ENCODE results near the gene CDH4.

CDH4 gene

GRCh38 chr20:61911824-61912223 is 659.8 kb downstream of the CDH4 start:
- no peak overlapping the region for H3K9ac ChIP-seq (ENCODE audit: low read length)
- no peak overlapping the region for H3K4me2 ChIP-seq (ENCODE audit: low read depth, low read length, poor library complexity, severe bottlenecking)
- no peak overlapping the region for H3K27ac ChIP-seq (ENCODE audit: low read depth, low read length)
- H3K79me2 ChIP-seq (ENCODE audit: insufficient read depth, low read length): no peaks in the 10 kb centered on the region
- H3K9me2 ChIP-seq (replicated peaks; ENCODE audit: insufficient read depth, low read length): no peaks in the 10 kb centered on the region
- no peaks in the 10 kb centered on the region for H3K36me3 ChIP-seq (ENCODE audit: low read length)
- H3K4me3 ChIP-seq (ENCODE audit: insufficient read depth, low read length, poor library complexity, severe bottlenecking): no peak overlapping the region
- no peaks in the 10 kb centered on the region for H3K27me3 ChIP-seq (ENCODE audit: low read length)
- no peaks in the 10 kb centered on the region for H3K9me3 ChIP-seq (ENCODE audit: insufficient read depth, low read length)
- no peak overlapping the region for H2AFZ ChIP-seq (ENCODE audit: low read depth, low read length, severe bottlenecking)
- H4K20me1 ChIP-seq (ENCODE audit: low read depth, low read length): no peaks in the 10 kb centered on the region
- H3F3A ChIP-seq (ENCODE audit: insufficient read depth): no peaks in the 10 kb centered on the region
- TF ChIP-seq CTCF (IDR thresholded peaks at IDR 0.05; ENCODE audit: insufficient read depth, low read length, poor library complexity, severe bottlenecking) (no peak), EZH2phosphoT487 (conservative IDR thresholded peaks at IDR 0.05; ENCODE audit: low read length) (no peak)

DNA sequence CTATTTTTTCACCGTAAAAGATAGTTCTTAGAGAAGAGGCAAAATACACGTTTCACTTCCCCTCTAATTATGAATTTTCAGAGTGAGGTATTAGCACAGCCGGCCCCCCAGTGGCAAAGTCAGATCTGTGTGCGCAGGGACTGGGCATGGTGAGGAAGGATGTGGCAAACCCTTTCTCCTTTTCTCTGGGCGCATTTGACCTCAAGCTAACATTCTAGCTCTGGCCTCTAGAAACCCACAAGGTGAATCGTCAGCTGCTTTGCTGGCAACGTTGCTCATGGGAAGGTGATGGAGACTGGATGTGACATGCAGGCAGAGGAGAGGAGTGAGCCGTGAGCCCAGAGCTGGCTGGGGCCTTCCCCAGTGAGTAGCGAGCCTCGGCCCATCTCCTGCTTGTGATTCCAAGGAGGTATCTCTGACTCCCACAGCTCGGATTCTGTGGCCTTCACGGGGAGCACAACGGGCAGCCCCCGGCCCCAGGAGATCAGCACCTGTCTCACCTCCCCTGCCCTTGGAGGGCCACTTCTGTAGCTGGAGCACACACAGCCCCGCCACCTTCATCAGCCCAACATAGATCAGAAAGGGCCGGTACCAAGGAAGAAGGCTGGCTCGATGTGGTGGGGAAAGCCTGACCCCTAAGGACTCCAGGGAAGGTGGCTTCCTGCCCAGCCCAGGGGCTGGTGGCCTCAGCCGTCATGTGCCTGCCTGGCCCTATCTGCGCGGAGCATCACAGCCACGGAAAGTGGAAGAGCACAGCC is 660.8 kb downstream of the CDH4 start:
- Histone ChIP-seq H3K9ac (ENCODE audit: low read length) (no peak overlapping the region), H3K4me3 (ENCODE audit: insufficient read depth, low read length, poor library complexity, severe bottlenecking) (no peak overlapping the region), H3K27ac (ENCODE audit: low read depth, low read length) (no peak overlapping the region), H4K20me1 (ENCODE audit: low read depth, low read length) (no peaks in the 10 kb centered on the region), H3K9me3 (ENCODE audit: insufficient read depth, low read length) (no peaks in the 10 kb centered on the region), H3K4me2 (ENCODE audit: low read depth, low read length, poor library complexity, severe bottlenecking) (no peak overlapping the region), H3F3A (ENCODE audit: insufficient read depth) (no peaks in the 10 kb centered on the region), H3K36me3 (ENCODE audit: low read length) (no peaks in the 10 kb centered on the region), H2AFZ (ENCODE audit: low read depth, low read length, severe bottlenecking) (no peak overlapping the region), H3K79me2 (ENCODE audit: insufficient read depth, low read length) (no peaks in the 10 kb centered on the region), H3K9me2 (replicated peaks; ENCODE audit: insufficient read depth, low read length) (no peaks in the 10 kb centered on the region), H3K27me3 (ENCODE audit: low read length) (no peaks in the 10 kb centered on the region)
- TF ChIP-seq CTCF (IDR thresholded peaks at IDR 0.05; ENCODE audit: insufficient read depth, low read length, poor library complexity, severe bottlenecking) (no peak), EZH2phosphoT487 (conservative IDR thresholded peaks at IDR 0.05; ENCODE audit: low read length) (no peak)

DNA sequence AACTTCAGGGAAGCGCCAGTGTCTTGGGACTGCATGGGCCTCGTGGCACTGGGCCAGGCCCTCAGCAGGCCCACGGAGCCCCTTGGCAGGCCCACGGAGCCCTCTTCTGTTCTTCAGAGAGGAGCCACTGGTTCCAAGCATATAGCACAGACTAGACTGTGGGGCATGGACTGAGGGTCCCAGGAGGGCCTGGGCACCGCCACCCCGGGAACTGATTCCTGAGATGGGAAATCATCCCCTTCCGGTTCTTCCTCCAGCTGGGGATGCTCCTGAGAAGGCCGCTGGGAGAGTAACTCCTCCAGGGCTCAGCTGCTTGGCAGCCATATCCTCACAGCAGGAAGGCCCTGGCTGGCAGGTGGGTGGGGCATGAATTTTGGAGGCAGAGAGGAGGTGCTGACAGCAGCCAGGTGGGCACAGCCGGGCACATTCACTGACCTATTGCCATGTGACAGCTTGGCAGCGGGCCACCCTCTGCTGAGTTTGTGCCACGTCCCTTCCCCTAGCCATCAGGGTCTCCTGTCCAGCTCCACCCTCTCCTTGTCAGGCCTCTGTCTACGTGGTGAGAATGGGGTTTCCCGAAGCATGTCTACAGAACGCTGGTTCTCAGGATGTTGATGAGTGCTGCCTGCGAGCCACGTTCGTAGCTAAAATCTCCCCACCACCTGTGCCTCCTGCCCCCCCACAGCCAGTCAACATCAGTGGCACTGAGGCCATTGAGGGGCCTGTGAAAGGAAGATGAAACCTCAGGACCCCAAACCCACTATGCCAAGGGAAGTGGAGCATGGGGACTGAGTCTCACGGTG is 661.6 kb downstream of the CDH4 start:
- H3K9me2 ChIP-seq (replicated peaks; ENCODE audit: insufficient read depth, low read length): no peaks in the 10 kb centered on the region
- no peak for TF ChIP-seq CTCF (IDR thresholded peaks at IDR 0.05; ENCODE audit: insufficient read depth, low read length, poor library complexity, severe bottlenecking)
- TF ChIP-seq EZH2phosphoT487 (conservative IDR thresholded peaks at IDR 0.05; ENCODE audit: low read length): no peak
- no peak overlapping the region for H3K4me2 ChIP-seq (ENCODE audit: low read depth, low read length, poor library complexity, severe bottlenecking)
- H3F3A ChIP-seq (ENCODE audit: insufficient read depth): no peaks in the 10 kb centered on the region
- no peak overlapping the region for H2AFZ ChIP-seq (ENCODE audit: low read depth, low read length, severe bottlenecking)
- H3K9ac ChIP-seq (ENCODE audit: low read length): no peak overlapping the region
- H4K20me1 ChIP-seq (ENCODE audit: low read depth, low read length): no peaks in the 10 kb centered on the region
- no peak overlapping the region for H3K27ac ChIP-seq (ENCODE audit: low read depth, low read length)
- H3K27me3 ChIP-seq (ENCODE audit: low read length): no peaks in the 10 kb centered on the region
- no peaks in the 10 kb centered on the region for H3K36me3 ChIP-seq (ENCODE audit: low read length)
- H3K9me3 ChIP-seq (ENCODE audit: insufficient read depth, low read length): no peaks in the 10 kb centered on the region
- no peaks in the 10 kb centered on the region for H3K79me2 ChIP-seq (ENCODE audit: insufficient read depth, low read length)
- H3K4me3 ChIP-seq (ENCODE audit: insufficient read depth, low read length, poor library complexity, severe bottlenecking): no peak overlapping the region
